GM20000 (cell line): ENCODE measurements around the gene NCSTN.

Experiments used
- DNase-seq: peaks from one replicate; pipeline ENCODE4 v3.0.0; 2012; ENCODE audit warnings: low spot score
- CTCF ChIP-seq: IDR thresholded peaks from 2 replicates; pipeline ENCODE4 v1.5.1; 2012; ENCODE audit warnings: mild to moderate bottlenecking, control low read depth; ENCODE audit errors: extremely low read depth, missing control alignments

NCSTN gene

GRCh38 chr1:160332516-160332915 is 10.7 kb upstream of the NCSTN start:
- no peak for DNase-seq
- TF ChIP-seq CTCF, result no peak

DNA sequence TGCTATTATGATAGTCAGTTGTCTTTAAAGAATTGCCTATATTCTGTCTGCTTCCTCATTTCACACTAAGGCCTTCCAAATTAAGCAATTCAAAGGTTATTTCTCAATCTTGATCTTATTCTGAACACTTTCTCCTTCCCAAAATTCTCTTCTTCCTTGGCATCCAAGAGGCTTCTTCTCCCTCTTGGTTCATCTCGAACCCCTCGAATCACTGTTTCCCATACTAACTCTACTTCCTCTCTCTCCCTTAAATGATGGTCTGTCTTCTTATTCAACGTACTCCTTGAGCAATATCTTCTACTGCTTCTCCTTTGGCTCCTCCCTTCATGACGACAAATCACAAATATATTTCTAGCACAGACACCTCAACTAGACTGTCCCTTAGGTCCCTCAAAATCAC is 4.6 kb upstream of the NCSTN start:
- DNase-seq, result no peak
- TF ChIP-seq CTCF, result no peak

GRCh38 chr1:160340146-160340545 is 3.0 kb upstream of the NCSTN start:
- no peak for TF ChIP-seq CTCF
- no peak for DNase-seq

DNA sequence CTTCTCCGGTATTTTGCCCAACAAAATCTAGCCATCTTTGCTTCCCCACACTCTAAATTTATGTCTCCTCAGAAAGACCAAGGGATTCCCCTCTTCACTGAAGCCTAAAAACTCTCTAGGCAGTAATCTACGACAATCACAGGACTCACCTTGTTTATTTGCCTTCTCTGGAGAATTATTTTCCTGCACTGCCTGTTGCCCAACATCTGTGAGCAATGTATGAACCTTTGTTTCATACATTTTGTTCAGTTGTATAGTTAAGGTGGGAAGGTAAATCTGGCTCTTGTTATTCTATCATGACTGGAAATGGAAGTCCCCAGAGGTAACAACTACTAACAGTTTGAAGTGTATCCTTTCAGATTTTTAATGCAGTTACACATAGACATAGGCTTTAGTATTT is 2.3 kb upstream of the NCSTN start:
- TF ChIP-seq CTCF, result no peak
- DNase-seq, result no peak

- DNase-seq, result no peak
- no peak for TF ChIP-seq CTCF
These were observed 657 bp upstream of the NCSTN start for GRCh38 chr1:160342526-160342925.

DNA sequence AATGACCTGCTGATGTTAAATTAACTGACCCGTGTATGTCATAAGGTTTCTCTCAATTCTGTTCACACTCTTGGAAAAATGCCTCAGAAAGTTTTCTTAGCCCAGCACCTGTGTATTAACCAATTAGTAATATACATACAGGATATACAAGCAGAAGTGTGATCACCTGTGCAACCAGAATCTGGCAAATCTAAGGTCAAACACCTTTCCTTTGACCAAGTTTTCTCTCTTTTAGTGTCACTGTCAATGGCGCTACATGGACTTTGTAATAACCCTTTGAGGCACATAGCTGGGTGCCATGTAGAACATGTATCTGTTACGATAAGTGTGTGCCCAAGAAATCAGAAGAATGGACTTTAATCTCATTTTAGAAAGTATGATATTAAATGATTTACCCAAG is 1.1 kb downstream of the NCSTN start:
- TF ChIP-seq CTCF, result no peak
- DNase-seq, result no peak

DNA sequence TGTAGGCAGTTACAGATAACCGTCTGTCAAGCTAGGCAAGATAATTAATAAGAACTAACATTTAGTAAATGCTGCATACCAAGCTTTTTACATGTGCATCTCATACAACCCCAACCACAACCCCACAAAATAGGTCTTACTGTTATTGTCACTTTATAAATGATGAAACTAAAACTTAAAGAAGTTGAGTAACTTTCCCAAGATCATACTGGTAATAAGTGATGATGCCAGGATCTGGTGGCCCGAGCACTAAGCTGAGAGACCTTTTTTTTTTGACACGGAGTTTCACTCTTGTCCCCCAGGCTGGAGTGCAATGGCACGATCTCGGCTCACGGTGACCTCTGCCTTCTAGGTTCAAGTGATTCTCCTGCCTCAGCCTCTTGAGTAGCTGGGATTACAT is 1.8 kb downstream of the NCSTN start:
- DNase-seq, result no peak
- TF ChIP-seq CTCF, result no peak
